GM10266 (cell line): Measurements from ENCODE around the gene COL15A1.

Experiments used
- DNase-seq: peaks from one replicate; pipeline ENCODE4 v3.0.0; 2012; ENCODE audit errors: extremely low spot score
- CTCF ChIP-seq: IDR thresholded peaks from 2 replicates; pipeline ENCODE4 v1.5.1; 2012; ENCODE audit warnings: mild to moderate bottlenecking, low read depth; ENCODE audit not compliant: control insufficient read depth, insufficient read depth; ENCODE audit errors: missing control alignments

Gene COL15A1

GRCh38 chr9:99025616-99026270, 82.0 kb downstream of the COL15A1 start:
- DNase-seq, result no peak
- TF ChIP-seq CTCF, result no peak

GRCh38 chr9:99026271-99026955, 82.7 kb downstream of the COL15A1 start:
- TF ChIP-seq CTCF, result no peak
- DNase-seq, result no peak

GRCh38 chr9:99026956-99027298, 83.2 kb downstream of the COL15A1 start:
- DNase-seq, result no peak
- TF ChIP-seq CTCF, result no peak

GRCh38 chr9:99027443-99027842, 83.7 kb downstream of the COL15A1 start:
- DNase-seq, result no peak
- TF ChIP-seq CTCF, result no peak

GRCh38 chr9:99029083-99029645, 85.5 kb downstream of the COL15A1 start:
- TF ChIP-seq CTCF, result no peak
- DNase-seq, result no peak

- TF ChIP-seq CTCF, result no peak
- no peak for DNase-seq
Measured at GRCh38 chr9:99030092-99030511, 86.4 kb downstream of the COL15A1 start.

GRCh38 chr9:99030610-99031109, 87.0 kb downstream of the COL15A1 start:
- no peak for DNase-seq
- no peak for TF ChIP-seq CTCF
